NK-92 (cell line): ENCODE data around the gene PRG3.
"Not testable (repeated sequence)": the region's sequence is repeated elsewhere in the genome, so short reads cannot be mapped to it uniquely, and the experiment has no call there.

Experiments
- DNase-seq: peaks from one replicate; lab custom pipeline; 2025; ENCODE audit not compliant: unreplicated experiment; lab: John Stamatoyannopoulos, UW

Gene PRG3

GRCh38 chr11:57361420-57361819, 19.5 kb downstream of the PRG3 start:
- DNase-seq: not testable (repeated sequence)

GRCh38 chr11:57360991-57361390, 20.0 kb downstream of the PRG3 start:
- no peak for DNase-seq

GRCh38 chr11:57359896-57360690, 20.9 kb downstream of the PRG3 start:
- DNase-seq: no peak

- no peak for DNase-seq
Observed at GRCh38 chr11:57359396-57359795, 21.6 kb downstream of the PRG3 start.

- no peak for DNase-seq
Observed at GRCh38 chr11:57358991-57359390, 22.0 kb downstream of the PRG3 start.

- no peak for DNase-seq
Observed at GRCh38 chr11:57358543-57358961, 22.4 kb downstream of the PRG3 start.

GRCh38 chr11:57357856-57358255, 23.1 kb downstream of the PRG3 start:
- DNase-seq: no peak

GRCh38 chr11:57357310-57357709, 23.6 kb downstream of the PRG3 start:
- DNase-seq: no peak

GRCh38 chr11:57356268-57356667, 24.7 kb downstream of the PRG3 start:
- no peak for DNase-seq

- DNase-seq: no peak
Observed at GRCh38 chr11:57354699-57355098, 26.3 kb downstream of the PRG3 start.

- no peak for DNase-seq
Observed at GRCh38 chr11:57353852-57354251, 27.1 kb downstream of the PRG3 start.

- no peak for DNase-seq
Observed at GRCh38 chr11:57353446-57353845, 27.5 kb downstream of the PRG3 start.

- no peak for DNase-seq
Observed at GRCh38 chr11:57353036-57353435, 27.9 kb downstream of the PRG3 start.

- DNase-seq: no peak
Observed at GRCh38 chr11:57349491-57350274, 31.3 kb downstream of the PRG3 start.

- no peak for DNase-seq
Observed at GRCh38 chr11:57348636-57349313, 32.2 kb downstream of the PRG3 start.

GRCh38 chr11:57348052-57348451, 32.9 kb downstream of the PRG3 start:
- DNase-seq: no peak

GRCh38 chr11:57347336-57347735, 33.6 kb downstream of the PRG3 start:
- no peak for DNase-seq

- no peak for DNase-seq
Observed at GRCh38 chr11:57345555-57346211, 35.3 kb downstream of the PRG3 start.

GRCh38 chr11:57344826-57345225, 36.1 kb downstream of the PRG3 start:
- no peak for DNase-seq

GRCh38 chr11:57343825-57344224, 37.1 kb downstream of the PRG3 start:
- no peak for DNase-seq

GRCh38 chr11:57342702-57343101, 38.2 kb downstream of the PRG3 start:
- DNase-seq: no peak
